ENCODE results near the gene PPP1R3E.
"Not testable (repeated sequence)": the region's sequence is repeated elsewhere in the genome, so short reads cannot be mapped to it uniquely, and the experiment has no call there.

Gene PPP1R3E

GRCh38 chr14:23326491-23327332 lies 24.1 kb upstream of the PPP1R3E start:
- Mint-ChIP-seq H3K36me3 (peaks cover 27 to 43% of the 10 kb centered on the region in 2 donors), H3K9me3 (no peaks in the 10 kb centered on the region), H3K4me3 (no peak overlapping the region), H3K27me3 (no peaks in the 10 kb centered on the region), H3K4me1 (peaks cover 14 to 40% of the 10 kb centered on the region in 2 donors), H3K27ac (no peak overlapping the region)
- no peak for DNase-seq
- ATAC-seq (replicated peaks) = no peak

- ATAC-seq (replicated peaks); DNase-seq; H3K27me3 Mint-ChIP-seq; H3K9me3 Mint-ChIP-seq: not testable (repeated sequence)
- Mint-ChIP-seq H3K4me1 (peaks cover 14 to 41% of the 10 kb centered on the region in 2 donors), H3K4me3 (peak overlapping the region in 1 of 2 donors; percentile 11), H3K27ac (peak overlapping the region; percentile 37), H3K36me3 (peaks cover 27 to 43% of the 10 kb centered on the region in 2 donors)
Measured at GRCh38 chr14:23325746-23326145, 23.1 kb upstream of the PPP1R3E start.

DNA sequence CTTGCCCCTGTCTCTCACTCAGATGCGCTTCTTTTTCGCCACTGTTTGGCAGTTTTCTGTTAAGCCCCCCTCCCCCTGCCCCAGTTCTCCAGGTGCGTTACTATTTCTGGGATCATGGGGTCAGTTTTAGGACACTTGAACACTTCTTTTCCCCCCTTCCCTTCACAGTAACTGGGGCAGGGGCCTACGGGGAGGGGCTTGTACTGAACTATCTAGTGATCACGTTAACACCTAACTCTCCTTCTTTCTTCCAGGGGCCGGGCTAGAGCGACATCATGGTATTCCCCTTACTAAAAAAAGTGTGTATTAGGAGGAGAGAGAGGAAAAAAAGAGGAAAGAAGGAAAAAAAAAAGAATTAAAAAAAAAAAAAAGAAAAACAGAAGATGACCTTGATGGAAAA lies 22.3 kb upstream of the PPP1R3E start:
- ATAC-seq (replicated peaks) (no peak), DNase-seq (no peak)
- Mint-ChIP-seq H3K36me3 (peaks cover 29 to 47% of the 10 kb centered on the region in 2 donors), H3K4me1 (peaks cover 17 to 49% of the 10 kb centered on the region in 2 donors), H3K27me3 (no peaks in the 10 kb centered on the region), H3K27ac (peak overlapping the region; percentile 28), H3K9me3 (peaks cover 0 to under 1% of the 10 kb centered on the region in 2 donors), H3K4me3 (no peak overlapping the region)

DNA sequence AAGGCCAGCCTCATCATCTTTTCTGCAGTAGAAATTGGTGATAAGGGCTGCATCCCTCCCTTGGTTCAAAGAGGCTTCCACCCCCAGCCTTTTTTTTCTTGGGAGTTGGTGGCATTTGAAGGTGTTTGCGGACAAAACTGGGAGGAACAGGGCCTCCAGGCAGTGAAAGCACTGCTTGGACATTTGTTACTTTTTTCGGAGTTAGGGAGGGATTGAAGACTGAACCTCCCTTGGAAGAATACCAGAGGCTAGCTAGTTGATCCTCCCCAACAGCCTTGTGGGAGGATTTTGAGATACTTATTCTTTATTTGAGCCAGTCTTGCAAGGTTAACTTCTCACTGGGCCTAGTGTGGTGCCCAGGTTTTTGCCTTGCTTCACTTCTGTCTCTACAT lies 21.8 kb upstream of the PPP1R3E start:
- peaks cover 34 to 52% of the 10 kb centered on the region in 2 donors for H3K36me3 Mint-ChIP-seq
- ATAC-seq (replicated peaks) (no peak), DNase-seq (no peak)
- peak overlapping the region; percentile 42 for H3K27ac Mint-ChIP-seq
- peaks cover 21 to 54% of the 10 kb centered on the region in 2 donors for H3K4me1 Mint-ChIP-seq
- no peaks in the 10 kb centered on the region for H3K27me3 Mint-ChIP-seq
- H3K9me3 Mint-ChIP-seq = peaks cover 0 to 4% of the 10 kb centered on the region in 2 donors
- no peak overlapping the region for H3K4me3 Mint-ChIP-seq

DNA sequence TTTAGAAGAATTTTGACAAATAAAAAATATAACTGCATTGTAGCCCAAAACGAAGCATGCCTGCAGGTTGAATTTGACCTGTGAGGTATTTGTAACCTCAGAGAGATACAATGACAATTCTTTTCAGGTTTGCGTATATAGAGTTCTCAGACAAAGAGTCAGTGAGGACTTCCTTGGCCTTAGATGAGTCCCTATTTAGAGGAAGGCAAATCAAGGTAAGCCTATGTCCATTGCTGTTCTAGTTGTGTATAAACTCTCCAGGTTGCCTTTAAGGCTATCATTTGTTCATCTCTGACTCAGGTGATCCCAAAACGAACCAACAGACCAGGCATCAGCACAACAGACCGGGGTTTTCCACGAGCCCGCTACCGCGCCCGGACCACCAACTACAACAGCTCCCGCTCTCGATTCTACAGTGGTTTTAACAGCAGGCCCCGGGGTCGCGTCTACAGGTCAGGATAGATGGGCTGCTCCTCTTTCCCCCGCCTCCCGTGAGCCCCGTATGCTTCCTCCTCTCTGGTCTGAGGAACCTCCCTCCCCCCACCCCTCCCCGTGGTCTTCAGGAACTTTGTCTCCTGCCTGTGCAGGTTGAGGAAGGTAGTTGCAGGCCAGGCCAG lies 21.3 kb upstream of the PPP1R3E start:
- H3K27ac Mint-ChIP-seq = no peak overlapping the region
- H3K27me3 Mint-ChIP-seq = no peaks in the 10 kb centered on the region
- H3K4me1 Mint-ChIP-seq = peaks cover 21 to 56% of the 10 kb centered on the region in 2 donors
- DNase-seq = no peak
- peaks cover 0 to 4% of the 10 kb centered on the region in 2 donors for H3K9me3 Mint-ChIP-seq
- H3K4me3 Mint-ChIP-seq = no peak overlapping the region
- peaks cover 38 to 53% of the 10 kb centered on the region in 2 donors for H3K36me3 Mint-ChIP-seq
- ATAC-seq (replicated peaks) = no peak

DNA sequence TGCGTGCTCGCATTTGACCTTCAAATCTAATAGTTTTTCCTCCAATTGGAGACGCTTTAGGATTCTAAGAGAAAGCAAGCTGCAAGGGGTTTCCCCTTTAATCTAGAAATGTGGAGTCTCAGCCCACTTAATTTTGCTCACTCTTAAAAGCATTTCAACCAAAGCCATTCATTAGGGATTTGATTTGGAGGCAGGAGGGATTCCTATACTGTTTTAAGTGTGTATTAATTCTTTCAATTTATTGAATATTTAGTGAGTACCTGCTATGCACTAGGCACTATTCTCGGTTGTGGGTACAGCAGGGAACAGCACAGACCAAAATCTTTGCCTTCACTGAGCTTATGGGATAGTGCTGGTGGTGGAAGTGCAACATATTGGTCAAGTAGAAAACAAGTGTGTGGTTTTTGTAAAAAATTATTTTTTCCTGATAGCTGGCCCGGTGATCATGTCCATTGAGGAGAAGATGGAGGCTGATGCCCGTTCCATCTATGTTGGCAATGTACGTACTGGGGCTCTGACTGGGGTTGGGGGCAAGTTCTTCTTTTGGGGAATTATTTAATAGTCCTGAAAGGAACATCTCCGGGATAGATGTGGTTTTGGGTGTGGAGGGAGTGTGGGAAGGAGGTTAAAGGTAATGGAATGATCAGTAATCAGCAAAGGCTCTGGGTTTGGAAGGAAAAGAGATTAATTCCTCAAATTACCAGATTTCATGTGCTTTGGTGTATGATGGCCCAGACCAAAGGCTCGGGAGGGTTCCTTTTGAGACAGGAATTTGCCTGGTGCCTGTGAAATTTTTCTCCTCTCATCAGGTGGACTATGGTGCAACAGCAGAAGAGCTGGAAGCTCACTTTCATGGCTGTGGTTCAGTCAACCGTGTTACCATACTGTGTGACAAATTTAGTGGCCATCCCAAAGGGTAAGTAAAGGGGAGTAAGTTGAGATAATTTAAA lies 20.2 kb upstream of the PPP1R3E start:
- Mint-ChIP-seq H3K27me3 (no peaks in the 10 kb centered on the region), H3K4me3 (peak overlapping the region; percentile 92 to 95), H3K4me1 (peaks cover 21 to 53% of the 10 kb centered on the region in 2 donors), H3K9me3 (peaks cover 0 to 4% of the 10 kb centered on the region in 2 donors), H3K36me3 (peaks cover 38 to 53% of the 10 kb centered on the region in 2 donors), H3K27ac (peak overlapping the region; percentile 96)
- ATAC-seq (replicated peaks) (no peak), DNase-seq (no peak)

DNA sequence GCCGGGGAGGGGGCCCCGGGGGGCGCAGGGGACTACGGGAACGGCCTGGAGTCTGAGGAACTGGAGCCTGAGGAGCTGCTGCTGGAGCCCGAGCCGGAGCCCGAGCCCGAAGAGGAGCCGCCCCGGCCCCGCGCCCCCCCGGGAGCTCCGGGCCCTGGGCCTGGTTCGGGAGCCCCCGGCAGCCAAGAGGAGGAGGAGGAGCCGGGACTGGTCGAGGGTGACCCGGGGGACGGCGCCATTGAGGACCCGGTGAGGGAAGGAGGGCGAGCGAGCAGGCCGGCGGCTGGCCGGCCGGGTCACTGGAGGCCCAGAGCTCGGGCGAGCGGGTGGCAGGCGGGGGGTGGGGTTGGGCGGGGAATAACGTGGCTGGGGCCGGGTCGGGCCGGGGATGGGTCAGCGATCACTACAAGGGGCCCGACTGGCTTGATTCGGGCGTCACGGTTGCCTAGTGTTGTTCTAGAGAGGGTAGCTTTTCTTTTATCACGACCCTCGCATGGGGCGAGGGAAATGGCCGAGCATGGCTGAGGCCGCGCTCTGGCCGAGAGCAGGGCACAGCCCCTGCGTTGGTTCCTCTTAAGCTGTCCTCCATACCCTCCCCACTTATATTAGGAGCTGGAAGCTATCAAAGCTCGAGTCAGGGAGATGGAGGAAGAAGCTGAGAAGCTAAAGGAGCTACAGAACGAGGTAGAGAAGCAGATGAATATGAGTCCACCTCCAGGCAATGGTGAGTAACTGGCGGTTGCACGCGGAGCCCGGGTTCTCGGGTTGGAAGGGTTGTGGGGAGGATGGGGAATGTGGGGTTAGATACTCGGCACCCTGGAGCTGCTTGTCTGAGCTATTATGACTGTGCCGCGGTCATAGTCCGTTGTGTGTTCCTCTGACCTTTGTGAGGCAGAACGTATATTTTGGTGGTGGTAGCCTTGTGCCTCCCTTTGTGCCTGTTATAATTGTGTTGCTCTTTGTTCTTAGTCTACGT lies 19.2 kb upstream of the PPP1R3E start:
- Mint-ChIP-seq H3K27me3 (no peaks in the 10 kb centered on the region), H3K9me3 (peaks cover 0 to 4% of the 10 kb centered on the region in 2 donors), H3K4me3 (peak overlapping the region; percentile 92 to 95), H3K27ac (peak overlapping the region; percentile 98), H3K4me1 (peaks cover 21 to 47% of the 10 kb centered on the region in 2 donors), H3K36me3 (peaks cover 38 to 53% of the 10 kb centered on the region in 2 donors)
- peak; percentile 23 to 24 for ATAC-seq (replicated peaks)
- peak; percentile 55 for DNase-seq

DNA sequence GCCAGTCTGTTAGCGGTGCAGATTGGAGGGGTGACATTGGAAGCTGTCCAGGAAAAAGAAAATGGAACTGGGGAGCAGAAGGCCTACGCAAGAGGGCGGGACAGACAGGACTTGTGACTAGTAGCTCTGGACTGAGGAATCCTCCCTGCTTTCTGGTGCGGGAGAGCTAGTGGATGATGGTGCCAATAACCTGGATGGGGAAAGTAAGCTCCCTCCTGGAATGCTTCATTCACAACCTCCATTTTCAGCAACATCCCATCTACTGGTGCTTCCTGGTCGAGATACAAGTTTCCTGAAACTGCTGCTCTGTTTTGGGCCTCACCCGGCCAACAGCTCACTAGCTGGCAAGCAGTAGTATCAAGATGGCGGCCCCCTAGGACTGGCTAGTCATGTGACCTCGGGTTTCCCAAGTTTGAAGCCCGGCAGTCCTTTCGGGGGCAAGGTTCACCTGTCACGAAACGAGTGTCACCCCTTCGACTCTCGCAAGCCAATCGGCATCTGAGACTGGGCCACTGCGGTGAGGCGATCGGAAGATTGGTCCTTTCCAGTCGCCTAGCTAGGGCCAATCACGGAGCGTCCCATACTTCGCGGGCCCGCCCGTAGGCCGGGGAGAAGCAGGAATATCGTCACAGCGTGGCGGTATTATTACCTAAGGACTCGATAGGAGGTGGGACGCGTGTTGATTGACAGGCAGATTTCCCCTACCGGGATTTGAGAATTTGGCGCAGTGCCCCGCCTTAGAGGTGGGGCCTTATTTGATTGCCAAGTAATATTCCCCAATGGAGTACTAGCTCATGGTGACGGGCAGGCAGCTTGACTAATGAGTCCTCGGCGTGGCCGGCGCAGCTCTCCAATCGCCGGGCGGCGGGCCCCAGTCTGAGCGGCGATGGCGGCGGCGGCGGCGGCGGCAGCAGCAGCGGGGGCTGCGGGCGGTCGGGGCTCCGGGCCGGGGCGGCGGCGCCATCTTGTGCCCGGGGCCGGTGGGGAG lies 18.2 kb upstream of the PPP1R3E start, which contains the start of gene PABPN1:
Gene PABPN1 (plus strand): TSS at position 874 of the 988 bp plus-strand sequence. CDS start 13 bp downstream, at position 887.
- peak within 1 kb of the TSS; percentile 92 to 95 for H3K4me3 Mint-ChIP-seq
- no peaks in the 10 kb centered on the region for H3K27me3 Mint-ChIP-seq
- peaks cover 18 to 42% of the 10 kb centered on the region in 2 donors for H3K4me1 Mint-ChIP-seq
- peak; percentile 89 for ATAC-seq (replicated peaks)
- DNase-seq = peak; percentile 99
- peak within 1 kb of the TSS; percentile 98 for H3K27ac Mint-ChIP-seq
- H3K36me3 Mint-ChIP-seq = peaks cover 31 to 48% of the 10 kb centered on the region in 2 donors
- peaks cover 0 to 4% of the 10 kb centered on the region in 2 donors for H3K9me3 Mint-ChIP-seq

DNA sequence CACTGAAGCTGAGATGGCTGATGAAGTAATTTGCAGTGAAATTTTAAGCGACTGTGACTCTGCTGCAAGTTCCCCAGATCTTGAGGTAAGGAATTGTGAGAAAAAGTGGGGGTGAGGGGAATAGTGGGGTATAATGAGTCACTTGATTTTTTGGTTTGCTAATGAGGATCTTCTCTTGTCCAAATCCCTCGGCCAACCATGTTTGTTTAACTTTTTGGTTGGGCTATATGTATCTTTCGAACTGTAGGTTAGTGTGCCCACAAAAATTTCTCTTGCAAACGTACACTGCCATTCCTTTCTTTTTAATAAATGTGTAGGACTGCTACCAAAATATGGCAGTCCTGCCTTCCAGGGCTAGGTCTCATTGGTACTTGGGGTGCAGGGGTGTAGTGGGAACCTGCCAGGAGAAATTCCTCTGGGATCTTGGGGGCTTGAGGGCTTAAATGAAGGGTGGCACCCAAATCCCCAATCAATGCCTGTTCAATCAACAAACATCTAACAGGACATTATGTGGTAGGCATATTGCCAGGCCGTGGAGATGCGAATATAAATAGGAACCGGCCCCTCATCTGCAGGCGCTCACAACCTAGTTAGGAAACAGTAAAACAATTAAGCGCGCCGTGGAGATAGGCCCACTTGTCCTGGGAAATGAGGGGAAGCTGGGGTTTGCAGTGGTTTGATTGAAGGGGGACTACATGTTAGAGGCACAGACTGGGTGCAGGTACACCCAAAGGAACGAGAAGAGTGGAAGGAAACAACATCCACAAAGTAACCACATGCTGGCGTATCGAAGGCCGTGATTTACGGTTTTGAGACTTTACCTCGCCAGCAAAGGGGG lies 17.3 kb upstream of the PPP1R3E start:
- Mint-ChIP-seq H3K27ac (peak overlapping the region; percentile 98), H3K4me3 (peak overlapping the region; percentile 86 to 95), H3K9me3 (peaks cover 0 to 4% of the 10 kb centered on the region in 2 donors), H3K4me1 (peaks cover 16 to 33% of the 10 kb centered on the region in 2 donors), H3K27me3 (no peaks in the 10 kb centered on the region), H3K36me3 (peaks cover 25 to 39% of the 10 kb centered on the region in 2 donors)
- DNase-seq = no peak
- ATAC-seq (replicated peaks) = no peak

GRCh38 chr14:23316300-23316699 lies 13.6 kb upstream of the PPP1R3E start:
- Mint-ChIP-seq H3K4me3 (no peak overlapping the region), H3K9me3 (peaks cover 0 to 4% of the 10 kb centered on the region in 2 donors), H3K27ac (no peak overlapping the region), H3K27me3 (no peaks in the 10 kb centered on the region), H3K36me3 (peaks cover 10 to 11% of the 10 kb centered on the region in 2 donors), H3K4me1 (peaks cover 7 to 16% of the 10 kb centered on the region in 2 donors)
- DNase-seq = no peak
- ATAC-seq (replicated peaks) = no peak

GRCh38 chr14:23310546-23310945 lies 7.9 kb upstream of the PPP1R3E start:
- Mint-ChIP-seq H3K4me1 (peaks cover 15 to 33% of the 10 kb centered on the region in 2 donors), H3K27me3 (no peaks in the 10 kb centered on the region), H3K36me3 (peaks cover 12 to 26% of the 10 kb centered on the region in 2 donors), H3K27ac (no peak overlapping the region), H3K9me3 (no peaks in the 10 kb centered on the region), H3K4me3 (no peak overlapping the region)
- ATAC-seq (replicated peaks) (no peak), DNase-seq (no peak)

Measured in stimulated activated naive B cell treated with anti-CD40 and anti-IgM and Interleukin-4, amounts not matched to agents 10 μg/mL and 1 μg/mL and 100 μg/mL, for 72 hours (primary cell).